Stimulated activated CD4-positive, alpha-beta T cell treated with anti-CD3 and anti-CD28 coated beads, Interleukin-1b, Interleukin-23, amount 100 ng/mL, for 48 hours (primary cell): ENCODE data around the gene PSD4.

Experiments
- DNase-seq: peaks from one replicate; pipeline ENCODE4 v3.0.0-alpha.2; 2020

PSD4 gene

DNA sequence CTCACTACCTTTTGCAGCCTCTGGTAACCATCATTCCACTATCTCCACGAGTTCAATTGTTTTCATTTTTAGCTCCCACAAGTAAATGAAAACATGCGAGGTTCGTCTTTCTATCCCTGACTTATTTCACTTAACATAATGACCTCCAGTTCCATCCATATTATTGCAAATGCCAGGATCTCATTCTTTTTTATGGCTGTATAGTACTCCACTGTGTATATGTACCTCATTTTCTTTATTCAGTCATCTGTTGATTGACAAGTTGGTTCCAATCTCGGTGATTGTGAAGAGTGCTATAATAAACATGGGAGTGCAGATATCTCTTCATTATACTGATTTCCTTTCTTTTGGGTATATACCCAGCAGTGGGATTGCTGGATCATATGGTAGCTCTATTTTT lies 29.5 kb upstream of the PSD4 start:
- DNase-seq = no peak

DNA sequence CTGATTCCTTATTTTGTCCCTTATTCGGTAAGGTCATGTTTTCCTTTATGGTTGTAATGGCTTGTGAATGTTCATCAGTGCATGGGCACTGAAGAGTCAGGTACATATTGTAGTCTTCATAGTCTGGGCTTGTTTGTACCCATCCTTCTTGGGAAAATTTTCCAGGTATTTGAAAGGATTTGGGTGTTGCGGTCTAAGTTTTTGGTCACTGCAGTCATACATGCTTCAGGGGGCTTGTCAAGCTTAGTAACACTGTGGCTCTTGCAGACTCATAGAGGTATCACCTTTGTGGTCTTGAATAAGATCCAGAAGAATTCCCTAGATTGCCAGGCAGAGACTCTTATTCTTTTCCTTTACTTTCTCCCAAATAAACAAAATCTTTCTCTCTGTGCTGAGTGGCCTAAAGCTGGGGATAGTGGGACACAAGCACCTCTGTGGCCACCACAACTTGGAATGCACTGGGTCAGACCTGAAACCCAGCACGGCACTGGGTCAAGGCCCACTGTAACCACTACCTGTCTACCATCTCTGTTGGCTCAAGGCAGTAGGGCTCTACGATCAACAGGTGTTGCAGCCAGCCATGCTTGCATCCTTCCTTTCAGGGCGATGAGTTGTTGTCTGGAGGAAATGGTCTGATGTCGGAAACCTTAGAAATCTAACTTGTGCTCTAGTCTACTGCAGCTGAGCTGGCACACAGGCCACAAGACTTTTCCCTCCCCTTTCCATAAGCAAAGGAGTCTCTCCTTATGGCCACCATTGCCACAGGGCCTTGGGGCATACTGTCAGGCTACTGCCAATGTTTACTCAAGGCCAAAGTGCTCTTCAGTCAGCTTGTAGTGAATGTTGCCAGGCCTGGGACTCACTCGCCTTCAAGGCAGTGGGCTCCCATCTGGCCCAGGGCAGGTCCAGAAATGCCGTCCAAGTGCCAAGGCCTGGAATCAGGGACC lies 24.9 kb upstream of the PSD4 start:
- DNase-seq = no peak

DNA sequence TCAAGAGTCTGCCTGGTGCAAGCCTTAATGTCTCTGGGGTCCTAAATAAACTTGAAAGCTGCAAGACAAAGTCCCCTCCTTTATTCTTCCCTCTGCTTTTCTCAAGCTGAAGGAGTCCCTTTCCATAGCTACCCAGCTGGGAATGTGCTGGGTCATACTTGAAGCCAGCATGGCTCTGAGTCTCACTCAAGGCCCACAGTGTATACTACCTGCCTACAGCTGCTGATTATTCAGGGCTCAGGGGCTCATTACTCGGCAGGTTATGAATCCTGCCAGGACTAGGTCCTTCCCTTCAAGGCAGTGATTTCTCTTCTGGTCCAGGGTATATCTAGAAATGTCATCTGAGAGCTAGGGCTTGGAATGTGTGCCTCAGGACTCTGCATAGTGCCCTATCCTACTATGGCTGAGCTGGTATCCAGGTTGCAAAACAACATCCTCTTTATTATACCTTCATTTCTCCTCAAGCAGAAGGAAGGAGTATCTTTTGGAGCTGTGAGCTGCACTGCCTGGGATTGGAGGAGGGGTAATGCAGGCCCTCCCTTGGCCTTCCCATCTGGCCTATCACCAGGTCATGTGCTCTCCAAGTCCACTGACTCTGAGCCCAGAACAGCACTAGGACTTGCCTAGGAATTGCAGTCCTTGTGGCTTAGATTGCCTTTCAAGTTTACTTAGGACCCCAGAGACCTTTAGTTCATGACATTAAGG lies 24.1 kb upstream of the PSD4 start:
- no peak for DNase-seq

DNA sequence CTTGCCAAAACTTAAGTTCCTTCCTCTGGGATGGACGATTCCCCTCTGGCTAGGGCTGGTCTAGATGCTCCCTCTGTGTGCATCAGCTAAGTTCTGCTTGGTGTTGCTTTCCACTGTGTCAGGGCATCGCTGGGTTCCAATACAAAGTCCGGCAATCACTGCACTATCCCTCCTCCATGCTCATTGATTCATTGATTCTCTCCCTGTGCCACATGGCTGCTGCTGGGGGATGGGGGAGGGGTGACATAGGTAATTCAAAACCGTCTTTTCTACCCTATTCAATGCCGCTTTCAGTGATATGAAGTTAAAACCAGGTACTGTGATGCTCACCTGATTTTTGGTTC lies 23.5 kb upstream of the PSD4 start:
- DNase-seq = no peak

DNA sequence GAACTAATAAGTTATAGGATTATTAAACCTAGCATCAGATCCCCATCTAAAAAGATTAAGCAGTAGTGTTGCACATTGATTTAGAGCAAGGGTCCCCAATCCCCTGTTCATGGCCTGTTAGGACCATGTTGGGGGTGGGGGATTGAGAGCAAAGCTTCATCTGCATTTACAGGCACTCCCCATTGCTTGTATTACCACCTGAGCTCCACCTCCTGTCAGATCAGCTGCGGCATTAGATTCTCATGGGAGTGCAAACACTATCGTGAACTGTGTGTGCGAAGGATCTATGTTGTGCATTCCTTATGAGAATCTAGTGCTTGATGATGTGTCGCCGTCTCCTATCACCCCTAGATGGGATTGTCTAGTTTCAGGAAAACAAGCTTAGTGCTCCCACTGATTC lies 18.4 kb upstream of the PSD4 start:
- DNase-seq = no peak

DNA sequence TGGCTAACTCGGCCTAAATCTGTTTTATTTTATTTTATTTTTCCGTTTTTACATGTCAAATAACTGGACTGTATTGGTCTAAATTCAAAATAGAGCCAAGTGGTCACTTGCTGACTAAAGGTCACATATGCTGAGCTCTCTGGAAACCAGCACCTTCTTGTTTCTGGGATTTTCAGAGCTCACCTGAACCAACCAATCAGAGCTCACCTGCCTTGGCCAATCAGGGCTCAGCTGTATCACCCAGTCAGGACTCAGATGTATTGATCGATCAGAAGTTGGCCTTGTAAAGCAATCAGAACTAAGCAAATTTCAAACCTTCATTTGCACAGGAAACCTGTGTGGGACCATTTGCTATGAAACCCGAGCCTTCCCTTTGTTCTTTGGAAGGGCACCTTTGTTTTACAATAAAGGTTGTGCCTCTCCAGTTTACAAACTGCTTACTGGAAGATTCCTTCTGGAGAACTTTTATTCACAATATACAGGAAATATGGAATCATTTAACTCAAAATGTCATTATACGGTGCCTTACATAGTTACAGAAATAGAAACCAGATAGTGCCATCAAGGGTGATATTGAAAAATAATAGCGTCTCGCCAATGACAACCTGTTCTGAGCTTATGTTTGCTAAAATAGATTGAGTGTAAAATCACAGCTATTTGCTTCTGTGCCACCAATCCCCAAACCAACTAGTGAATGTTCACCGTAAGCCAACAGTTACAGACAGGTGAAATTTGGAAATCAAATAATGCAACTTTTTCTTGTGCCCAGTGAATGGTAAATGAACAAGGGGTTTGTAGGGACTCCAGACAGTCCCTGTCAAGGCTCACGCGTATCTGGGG lies 17.3 kb upstream of the PSD4 start:
- DNase-seq = peak; percentile 49

DNA sequence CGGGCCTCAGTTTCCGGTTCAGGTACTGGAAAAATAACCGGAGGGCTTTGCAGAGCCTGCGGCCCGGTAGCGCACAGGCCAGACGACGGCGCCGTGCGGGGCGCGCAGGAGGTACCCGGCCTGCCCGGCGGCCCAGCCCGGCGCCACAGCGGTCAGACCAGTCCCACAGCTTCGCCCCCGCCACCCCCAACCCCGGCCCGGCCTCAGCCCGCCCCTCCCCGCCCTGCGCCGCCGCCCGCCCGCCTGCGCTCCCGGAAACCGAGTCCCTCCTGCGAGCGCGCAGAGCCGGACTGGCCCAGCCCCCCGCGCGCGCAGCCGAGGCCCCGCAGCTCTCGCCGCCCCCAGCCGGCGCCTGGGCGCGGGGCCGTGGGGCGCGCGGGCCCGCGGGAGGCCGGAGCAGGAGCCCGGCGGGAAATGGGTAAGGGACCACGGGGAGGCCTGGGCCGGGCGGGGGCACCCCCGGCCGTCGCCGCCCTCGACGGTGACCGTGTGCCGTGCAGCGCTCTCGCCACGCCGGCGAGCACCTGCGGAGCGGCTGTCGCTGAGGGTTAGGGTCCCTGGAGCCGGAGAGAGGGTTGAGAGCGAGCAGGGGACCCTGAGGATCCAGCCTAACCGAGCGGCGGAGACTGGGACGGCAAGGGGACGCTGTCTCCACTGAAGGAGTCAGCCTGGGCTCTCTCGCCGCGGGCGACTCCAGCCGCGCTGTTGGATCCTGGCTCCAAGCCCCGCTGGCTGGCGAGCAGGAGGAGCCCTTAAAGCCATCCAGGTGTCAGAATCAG lies 16.5 kb upstream of the PSD4 start:
- DNase-seq = no peak

DNA sequence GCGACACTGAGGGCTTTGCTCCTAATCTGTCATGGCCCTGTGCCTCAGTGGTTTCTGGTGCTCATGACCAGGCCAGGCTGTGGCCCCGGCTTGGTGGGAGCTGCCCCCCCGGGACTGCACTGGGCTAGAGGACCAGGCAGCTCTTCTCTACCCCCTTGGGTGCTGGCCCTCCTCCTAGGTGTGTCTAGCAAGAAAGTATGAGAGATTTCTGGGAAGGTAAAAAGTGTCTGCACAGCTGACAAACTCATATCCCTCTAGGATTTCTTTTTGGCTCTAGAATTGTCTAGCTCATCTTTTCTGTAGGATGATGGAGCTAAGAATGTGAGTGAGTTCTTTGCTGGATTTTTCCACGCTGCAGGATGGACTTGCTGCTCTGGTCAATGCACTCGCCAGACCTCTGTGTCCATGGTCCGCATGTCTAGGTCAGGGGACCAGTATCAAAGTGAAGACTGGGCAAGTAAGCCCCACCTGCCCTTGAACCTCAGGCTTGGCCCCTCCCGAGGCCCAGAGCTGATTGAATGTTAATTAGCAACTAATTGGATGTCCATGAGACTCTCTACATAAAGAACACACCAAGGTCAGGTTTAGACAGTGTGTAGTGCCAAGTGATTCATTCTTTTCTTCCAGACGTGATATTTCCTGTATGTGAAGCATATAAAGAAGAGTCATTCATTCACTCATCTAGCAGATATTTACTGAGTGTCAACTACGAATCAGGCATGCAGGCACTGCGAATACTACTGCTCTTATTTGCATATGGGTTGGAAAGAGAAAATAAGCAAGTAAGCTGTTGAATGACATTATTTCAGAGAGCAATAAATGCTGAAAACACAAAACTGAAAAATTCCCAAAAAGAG lies 15.6 kb upstream of the PSD4 start:
- DNase-seq = no peak

DNA sequence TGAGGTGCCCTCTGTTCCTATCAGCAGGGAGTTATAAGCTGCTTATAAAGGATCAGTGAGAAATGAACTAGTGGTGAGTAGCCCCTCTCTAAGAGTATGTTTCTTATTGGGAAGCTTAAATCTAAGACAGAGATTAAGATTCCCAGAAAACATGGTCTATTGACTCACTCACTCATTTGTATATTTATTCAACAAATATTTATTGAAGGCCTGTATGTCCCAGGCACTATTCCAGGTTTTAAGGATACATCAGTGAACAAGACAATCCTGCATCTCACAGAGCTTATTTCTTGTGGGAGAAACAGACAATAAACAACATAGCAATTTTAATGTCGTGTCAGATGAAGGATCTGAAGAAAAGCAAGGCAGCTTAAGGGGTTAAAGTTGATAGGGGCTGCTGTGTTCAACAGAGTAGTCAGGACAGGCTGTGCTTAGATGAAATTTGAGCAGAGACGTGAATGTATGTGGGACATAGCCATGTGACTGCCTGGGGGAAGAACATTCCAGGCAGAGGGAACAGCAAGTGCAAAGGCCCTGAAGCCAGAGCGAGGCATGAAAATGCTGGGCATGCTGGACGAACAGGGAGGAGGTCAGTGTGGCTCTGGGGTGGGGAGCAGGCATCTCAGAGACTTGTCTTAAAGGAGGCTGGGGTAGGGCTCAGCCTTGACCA lies 14.8 kb upstream of the PSD4 start:
- no peak for DNase-seq

DNA sequence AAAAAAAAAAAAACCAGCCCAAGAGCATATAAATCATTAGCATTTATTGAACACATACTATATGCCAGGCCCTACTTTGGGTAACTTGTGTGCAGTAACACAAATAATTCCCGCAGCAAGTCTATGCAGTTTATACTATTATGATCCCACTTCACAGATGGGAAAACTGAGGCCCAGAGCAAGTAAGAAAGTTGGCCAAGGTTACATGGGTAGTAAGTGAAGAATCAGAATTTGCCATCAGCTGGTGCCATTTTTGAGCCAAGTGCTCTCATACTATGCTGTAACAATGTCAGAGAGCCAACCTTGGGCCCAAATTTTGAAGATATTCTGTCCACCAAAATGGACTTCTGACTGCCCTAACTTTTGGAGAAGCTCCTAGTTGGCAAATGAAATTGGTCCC lies 13.5 kb upstream of the PSD4 start:
- no peak for DNase-seq

DNA sequence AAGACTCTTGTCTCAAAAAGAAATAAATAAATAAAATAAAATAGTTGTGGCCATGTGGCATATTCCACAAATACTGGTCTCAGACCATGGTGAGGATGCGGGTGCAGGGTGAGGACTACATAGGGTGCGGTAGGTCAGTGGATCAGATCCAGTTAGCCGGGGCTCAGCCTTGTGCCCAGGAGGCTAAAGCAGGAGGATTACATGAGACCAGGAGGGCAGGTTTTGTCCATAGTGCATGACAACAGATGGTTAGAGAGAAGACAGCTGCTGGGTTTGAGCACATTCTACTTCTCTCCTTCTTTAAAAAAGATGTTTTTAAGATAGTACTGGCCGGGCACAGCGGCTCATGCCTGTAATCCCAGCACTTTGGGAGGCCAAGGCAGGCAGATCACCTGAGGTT lies 12.8 kb upstream of the PSD4 start:
- no peak for DNase-seq

DNA sequence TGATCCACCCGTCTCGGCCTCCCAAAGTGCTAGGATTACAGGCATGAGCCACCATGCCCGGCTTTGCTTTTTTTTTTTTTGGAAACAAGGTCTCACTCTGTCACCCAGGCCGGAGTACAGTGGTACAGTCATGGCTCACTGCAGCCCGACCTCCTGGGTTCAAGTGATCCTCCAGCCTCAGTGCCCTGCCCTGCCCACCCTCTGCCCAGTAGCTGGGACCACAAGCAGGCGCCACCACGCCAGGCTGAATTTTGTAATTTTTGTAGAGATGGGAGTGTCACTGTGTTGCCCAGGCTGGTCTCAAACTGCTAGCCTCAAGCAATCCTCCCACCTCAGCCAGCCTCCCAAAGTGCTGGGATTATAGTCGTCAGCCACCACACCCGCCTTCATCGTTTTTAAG lies 11.6 kb upstream of the PSD4 start:
- DNase-seq = no peak

DNA sequence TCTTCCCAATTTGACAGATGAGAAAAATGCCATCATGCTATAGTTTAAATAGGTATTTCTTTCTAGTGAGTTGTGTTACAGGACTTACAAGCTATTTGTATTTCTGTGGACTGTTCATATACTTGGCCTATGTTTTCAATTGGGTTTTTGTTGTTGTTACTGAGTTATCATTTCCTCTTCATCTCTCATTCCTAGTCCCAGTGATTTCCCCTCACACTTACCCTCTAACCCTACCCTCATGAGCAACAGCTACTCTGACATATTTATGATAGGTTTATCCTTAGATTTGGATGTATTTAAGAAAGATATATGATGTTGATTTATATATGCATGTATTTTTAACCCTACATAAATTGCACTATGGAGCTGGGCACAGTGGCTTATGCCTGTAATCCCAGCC lies 10.9 kb upstream of the PSD4 start:
- no peak for DNase-seq

DNA sequence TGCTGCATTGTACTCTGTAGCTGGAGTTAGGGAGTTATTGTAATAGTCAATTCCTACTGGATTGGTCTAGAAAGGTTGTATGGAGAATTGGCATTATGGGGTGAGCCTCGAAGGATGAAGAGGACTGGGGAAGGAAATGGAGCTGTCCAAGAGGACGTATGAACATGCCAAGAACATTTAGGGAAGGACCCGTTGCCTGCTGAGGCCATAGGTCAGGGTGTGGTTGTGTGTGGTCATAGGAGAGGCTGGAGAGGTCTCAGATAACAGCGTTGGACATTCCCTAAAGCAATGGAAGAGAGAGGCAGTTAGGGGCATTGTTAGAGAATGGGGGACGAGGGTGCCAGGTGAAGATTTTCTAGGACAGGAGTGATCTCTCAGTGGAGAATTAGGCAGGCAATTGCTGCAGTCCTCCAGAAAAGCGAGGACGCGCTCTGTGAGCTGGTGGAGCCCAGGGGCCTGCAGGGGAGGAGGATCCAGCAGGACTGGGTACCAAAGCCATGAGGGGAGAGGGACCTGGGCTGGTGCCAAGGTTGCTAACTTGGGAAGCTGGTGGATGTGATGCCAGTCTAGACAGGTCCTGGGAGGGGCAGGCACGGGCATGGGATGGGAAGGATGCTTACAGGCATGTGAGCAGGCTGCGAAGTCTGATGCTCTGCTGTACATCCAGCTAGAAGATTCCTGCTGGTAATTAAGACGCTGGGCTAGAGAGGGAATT lies 9.4 kb upstream of the PSD4 start:
- DNase-seq = no peak

DNA sequence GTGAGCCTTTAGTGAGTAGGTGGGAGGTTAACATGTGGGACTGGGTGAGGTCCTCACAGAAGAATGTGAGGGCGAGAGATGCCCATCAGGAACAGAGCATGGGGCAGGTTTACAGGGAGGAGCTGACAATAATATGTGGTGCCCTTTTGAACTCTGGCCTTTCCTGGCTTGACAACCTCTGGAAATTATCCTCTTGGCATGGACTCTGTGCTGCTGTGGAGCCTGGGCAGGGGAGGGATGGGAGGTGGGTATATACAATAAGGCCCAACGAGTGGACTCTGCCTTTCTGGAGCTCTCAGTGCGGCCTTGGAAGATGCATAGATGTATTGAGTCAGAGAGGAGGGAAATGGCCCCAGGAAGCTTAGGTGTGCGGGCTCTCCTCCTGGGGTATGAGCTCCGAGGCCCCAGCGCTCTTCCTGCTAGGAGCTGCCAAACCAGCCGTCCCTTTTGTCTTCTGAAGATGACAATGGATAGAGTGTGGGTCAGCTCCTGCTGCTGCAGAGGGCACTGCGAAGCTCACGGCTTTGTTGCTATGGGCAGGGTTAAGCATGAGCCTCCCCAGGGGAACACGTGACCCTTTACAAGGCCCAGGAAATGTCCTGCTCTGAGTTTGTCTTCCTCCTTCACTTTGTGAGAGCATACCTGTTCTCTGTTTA lies 8.7 kb upstream of the PSD4 start:
- no peak for DNase-seq

DNA sequence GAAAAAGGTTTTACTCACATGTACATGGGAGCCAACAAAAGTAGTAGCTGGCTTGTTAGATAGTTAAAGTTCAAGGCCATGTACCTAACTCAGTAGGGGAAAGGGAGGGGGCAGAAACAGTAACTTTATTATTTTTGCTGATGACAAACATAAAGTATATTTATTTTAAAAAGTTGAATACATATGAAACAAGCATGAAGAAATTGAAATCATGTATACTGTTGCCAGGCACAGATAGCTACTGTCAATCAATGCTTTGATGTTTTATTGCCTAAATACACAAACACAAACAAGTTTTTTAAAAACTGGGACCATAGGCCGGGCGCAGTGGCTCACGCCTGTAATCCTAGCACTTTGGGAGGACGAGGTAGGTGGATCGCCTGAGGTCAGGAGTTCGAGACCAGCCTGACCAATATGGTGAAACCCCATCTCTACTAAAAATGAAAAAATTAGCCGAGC lies 7.6 kb upstream of the PSD4 start:
- DNase-seq = no peak

DNA sequence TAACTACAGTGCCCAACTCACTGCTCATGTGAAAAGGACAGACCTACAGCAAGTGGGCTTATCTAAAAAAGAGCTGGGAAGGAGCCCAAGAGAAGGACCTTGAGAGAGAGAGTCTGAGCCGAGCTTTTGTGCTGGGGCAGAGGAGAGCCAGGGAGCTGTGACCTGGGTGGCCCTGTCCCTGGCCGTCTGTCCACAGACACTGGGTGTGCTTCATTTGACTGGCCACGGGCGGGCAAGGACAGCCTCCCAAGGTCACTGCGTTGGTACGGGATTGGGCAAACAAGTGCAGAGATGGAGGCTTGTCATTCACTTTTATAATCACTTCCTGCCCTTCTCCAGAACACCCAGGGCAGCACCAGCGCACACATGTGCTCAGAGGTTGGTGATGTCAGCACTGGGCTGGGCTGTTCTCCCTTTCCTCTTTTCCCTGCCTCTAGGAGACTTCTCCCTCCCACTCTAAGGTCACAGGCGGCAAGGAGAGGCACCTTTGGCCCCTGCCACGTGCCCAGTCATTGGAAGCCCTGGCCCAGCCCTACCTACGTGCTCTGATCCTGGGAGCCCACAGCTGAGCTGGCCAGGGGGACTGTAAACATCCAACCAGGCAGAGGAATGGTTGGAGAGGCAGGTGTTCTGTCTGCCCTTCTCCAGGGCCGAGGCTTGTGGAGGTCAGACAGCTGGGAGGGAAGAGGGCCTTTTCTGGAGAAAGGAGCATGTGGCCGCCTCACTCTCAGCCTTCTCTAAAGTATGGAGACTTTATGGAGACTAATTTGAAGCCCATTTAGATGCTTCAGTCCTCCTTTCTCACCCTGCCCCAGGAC lies 6.4 kb upstream of the PSD4 start:
- DNase-seq = peak; percentile 49

DNA sequence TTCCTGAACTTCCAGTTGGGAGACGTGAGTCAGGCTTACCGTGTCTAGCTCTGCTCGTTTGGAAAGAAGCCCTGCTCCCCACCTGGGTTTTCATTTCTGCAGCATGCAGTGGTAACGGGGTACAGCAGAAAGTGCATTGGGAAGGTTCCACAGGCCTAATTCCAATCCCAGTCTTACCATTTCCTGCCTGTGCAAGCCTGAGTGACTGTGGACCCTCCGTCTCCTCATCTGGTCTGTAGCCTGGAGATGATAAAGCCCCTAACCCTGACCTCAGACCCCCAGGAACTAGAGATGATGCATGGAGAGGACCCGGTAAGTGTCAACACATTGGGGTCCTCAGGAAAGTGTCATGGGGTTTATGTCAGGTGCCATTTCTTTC lies 5.8 kb upstream of the PSD4 start:
- no peak for DNase-seq

DNA sequence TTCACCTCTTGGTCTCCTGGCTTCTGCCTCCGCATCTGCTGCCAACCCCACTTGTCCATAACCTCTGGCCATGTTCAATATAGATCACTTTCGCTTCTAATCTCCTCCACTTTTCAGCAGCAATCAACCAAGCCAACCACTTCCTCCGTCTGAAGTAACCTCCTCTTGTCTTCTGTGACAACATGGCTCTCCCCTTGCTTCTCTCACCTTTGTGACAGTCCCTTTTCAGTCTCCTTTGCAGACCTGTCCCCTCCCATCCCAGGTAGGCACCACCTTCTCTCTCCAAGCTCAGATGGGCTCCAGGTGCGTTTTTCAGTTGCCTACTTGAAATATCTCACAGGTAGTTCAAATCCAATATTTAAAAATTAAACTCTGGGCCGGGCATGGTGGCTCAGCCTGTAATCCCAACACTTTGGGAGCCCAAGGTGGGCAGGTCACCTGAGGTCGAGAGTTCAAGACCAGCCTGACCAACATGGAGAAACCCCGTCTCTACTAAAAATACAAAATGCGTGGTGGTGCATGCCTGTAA lies 4.7 kb upstream of the PSD4 start:
- no peak for DNase-seq
